VCaP (cell line): ENCODE data around the gene CDH13.

Source experiments
- H3K27ac ChIP-seq: fragments of 450-650 bp; 2 replicates; pipeline ENCODE4 v1.5.1; 2017
- CTCF ChIP-seq: fragments of 450-650 bp; conservative IDR thresholded peaks from 2 replicates; pipeline ENCODE4 v1.5.1; 2017; ENCODE audit warnings: mild to moderate bottlenecking, moderate library complexity

Gene CDH13

GRCh38 chr16:82935766-82936165, 309.0 kb downstream of the CDH13 start:
- no peak overlapping the region for H3K27ac ChIP-seq
- no peak for TF ChIP-seq CTCF

GRCh38 chr16:82936941-82937551, 310.3 kb downstream of the CDH13 start:
- no peak for TF ChIP-seq CTCF
- no peak overlapping the region for H3K27ac ChIP-seq

GRCh38 chr16:82937926-82938520, 311.3 kb downstream of the CDH13 start:
- TF ChIP-seq CTCF, result no peak
- no peak overlapping the region for H3K27ac ChIP-seq

GRCh38 chr16:82943371-82943770, 316.6 kb downstream of the CDH13 start:
- TF ChIP-seq CTCF, result no peak
- H3K27ac ChIP-seq, result no peak overlapping the region

- no peak overlapping the region for H3K27ac ChIP-seq
- no peak for TF ChIP-seq CTCF
Observed at GRCh38 chr16:82945420-82946101, 318.8 kb downstream of the CDH13 start.

- H3K27ac ChIP-seq, result no peak overlapping the region
- no peak for TF ChIP-seq CTCF
Observed at GRCh38 chr16:82947698-82948097, 320.9 kb downstream of the CDH13 start.

GRCh38 chr16:82949016-82949415, 322.2 kb downstream of the CDH13 start:
- no peak for TF ChIP-seq CTCF
- H3K27ac ChIP-seq, result no peak overlapping the region
